GM19035 (cell line): ENCODE data around the gene KCNAB2.

ENCODE experiments used
- ATAC-seq: cut with Tn5 transposase; IDR thresholded peaks from one replicate; pipeline ENCODE4 v1.9.1; 2021; ENCODE audit not compliant: unreplicated experiment

KCNAB2 gene

GRCh38 chr1:6144175-6144574, 98.5 kb downstream of the KCNAB2 start:
- no peak for ATAC-seq

DNA sequence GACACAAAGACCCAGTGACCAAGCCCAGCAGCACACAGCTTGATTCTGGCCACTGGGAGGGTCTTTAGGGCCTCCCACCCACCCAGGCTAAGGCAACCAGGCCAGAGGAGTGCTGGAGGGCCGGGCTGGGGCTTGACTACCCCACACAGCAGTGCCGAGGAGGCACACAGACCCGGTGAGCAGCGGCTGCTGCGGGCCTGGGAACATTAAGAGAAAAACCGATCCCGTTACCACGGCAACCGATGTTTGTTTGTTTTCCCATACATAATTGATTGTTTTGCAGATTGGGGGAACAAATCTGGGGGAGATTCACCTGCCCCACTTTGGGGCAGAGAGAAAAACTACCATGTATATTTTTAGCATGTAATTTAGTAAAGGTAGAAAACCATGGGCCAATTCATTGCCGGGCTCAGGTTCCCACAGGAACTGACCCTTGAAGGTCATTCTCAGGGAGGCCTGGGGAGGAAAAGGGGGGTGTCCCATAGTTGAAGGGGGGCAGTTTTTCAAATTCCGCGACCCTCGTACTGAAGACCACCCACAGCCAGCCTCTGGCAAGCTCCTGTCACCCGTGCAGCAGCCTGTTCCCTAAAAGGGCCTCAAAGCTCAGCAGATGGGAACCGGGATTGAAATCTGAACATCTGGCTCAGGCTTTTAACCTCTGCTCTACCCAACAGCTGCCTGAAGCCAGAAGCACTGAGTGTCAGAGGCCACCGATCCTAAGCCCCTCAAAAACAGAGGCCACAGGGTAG, 99.1 kb downstream of the KCNAB2 start:
- ATAC-seq: no peak

- no peak for ATAC-seq
Measured at GRCh38 chr1:6145396-6145750, 99.7 kb downstream of the KCNAB2 start.

DNA sequence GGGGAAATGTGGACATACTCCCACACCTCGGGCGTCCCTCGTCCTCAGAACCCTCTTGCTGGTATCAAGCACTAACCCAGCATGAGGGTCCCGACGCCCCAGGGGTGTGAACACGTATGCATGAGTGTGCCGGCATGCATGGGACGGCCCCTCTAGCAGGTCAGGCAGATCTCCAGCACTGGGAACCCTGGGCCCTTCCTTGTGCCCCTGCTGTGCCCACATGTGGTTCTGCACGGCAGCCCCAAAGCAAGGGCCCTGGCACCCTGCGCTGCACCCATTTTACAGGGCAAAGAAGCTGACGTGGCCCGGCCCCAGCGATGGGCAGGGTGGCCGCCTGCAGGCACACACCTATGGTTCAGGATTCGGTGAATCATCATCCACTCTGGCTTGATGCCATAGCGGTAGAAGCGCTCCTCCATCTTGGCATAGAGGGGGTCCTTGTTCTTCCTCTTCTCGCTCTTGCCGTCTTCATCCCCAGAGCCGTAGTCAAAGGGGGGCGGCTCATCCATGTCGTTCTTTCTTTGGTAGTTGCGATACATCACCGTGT, 100.2 kb downstream of the KCNAB2 start:
- ATAC-seq: no peak

GRCh38 chr1:6148497-6149241, 103.0 kb downstream of the KCNAB2 start:
- ATAC-seq: no peak

DNA sequence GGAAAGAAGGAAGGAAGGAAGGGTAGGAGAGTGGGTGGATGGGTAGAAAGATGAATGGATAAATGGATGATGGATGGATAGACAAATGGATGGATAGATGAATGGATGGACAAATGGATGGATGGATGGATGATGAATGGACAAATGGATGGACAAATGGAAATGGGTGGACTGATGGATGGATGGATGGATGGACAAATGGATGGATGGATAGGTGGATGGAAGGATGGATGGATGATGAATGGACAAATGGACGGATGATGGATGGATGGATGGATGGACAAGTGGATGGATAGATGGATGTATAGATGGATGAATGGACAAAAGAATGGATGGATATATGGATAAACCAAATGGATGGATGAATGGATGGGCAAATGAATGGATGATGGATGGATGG, 103.9 kb downstream of the KCNAB2 start:
- no peak for ATAC-seq

GRCh38 chr1:6150006-6150938, 104.6 kb downstream of the KCNAB2 start:
- no peak for ATAC-seq
